K562 (cell line): ENCODE results near the gene PPIL6. TPM values are rescaled to one million over a fixed set of nuclear protein-coding genes. Genes with fewer than 3 reads are reported as not detected.

Experiments
- ATAC-seq: fragments of 200-7000 bp; cut with Tn5 transposase; 3 replicates; pipeline ENCODE4 v1.9.1; 2020; ENCODE audit warnings: moderate library complexity
- BruUV-seq: library from RNA; stranded (reverse); fragments of 400-500 nt; replicated peaks from 2 replicates; lab custom pipeline; 2021; lab: Mats Ljungman, UMichigan
- CTCF ChIA-PET: fragments of 300-600 bp; formaldehyde crosslinking; extraction: SDS; loops from one replicate; lab custom pipeline; 2021; ENCODE audit warnings: low intra/inter-chr PET ratio; lab: Yijun Ruan, JAX
- POLR2A ChIA-PET: fragments of 300-600, 350-650 bp; sonication (Branson Sonifier 250); formaldehyde crosslinking; extraction: SDS; loops from one replicate; lab custom pipeline; 2021; ENCODE audit warnings: antibody characterized with exemption, inconsistent platforms; lab: Yijun Ruan, JAX
- DNase-seq, 4 experiments: peaks; one replicate each; pipeline versions ENCODE4 v3.0.0 to v3.0.0-alpha.2; 2011 to 2018; ENCODE audit warnings: low spot score in 3 of 4, mixed read lengths in 3 of 4; ENCODE audit errors: extremely low read depth in 1 of 4
- FAIRE-seq: peaks from 2 replicates; lab custom pipeline; 2011; peaks lifted over from hg19 to GRCh38; lab: Jason Lieb, UNC
- H2AFZ ChIP-seq: 2 replicates; pipeline ENCODE4 v1.6.0; 2011; ENCODE audit warnings: low read depth, low read length, control low read depth, inconsistent platforms
- H3K27ac ChIP-seq: fragments of 200-600 bp; 3 replicates; pipeline ENCODE4 v1.8.0; 2011; ENCODE audit warnings: low read depth, mild to moderate bottlenecking, control low read depth, inconsistent platforms, low read length, moderate library complexity, mixed read lengths; ENCODE audit errors: extremely low read depth
- H3K27me3 ChIP-seq, 2 experiments: fragments of 300-600 bp in 1 of 2; 2 replicates in 1 of 2; 3 replicates in 1 of 2; pipeline versions ENCODE4 v1.6.0 to v1.8.0; 2011; ENCODE audit warnings: inconsistent platforms in 2 of 2, low read length in 2 of 2, mild to moderate bottlenecking in 1 of 2, mixed read lengths in 1 of 2, moderate library complexity in 1 of 2; ENCODE audit not compliant: control insufficient read depth in 2 of 2, insufficient read depth in 2 of 2
- H3K36me3 ChIP-seq: fragments of 300-600 bp; 3 replicates; pipeline ENCODE4 v1.8.0; 2011; ENCODE audit warnings: mild to moderate bottlenecking, low read length, inconsistent platforms; ENCODE audit not compliant: control insufficient read depth, insufficient read depth
- H3K4me1 ChIP-seq, 2 experiments: fragments of 200-600 bp in 1 of 2; replicated peaks in 1 of 2; 2 replicates in 1 of 2; 3 replicates in 1 of 2; pipeline versions ENCODE4 v1.5.1 to v1.8.0; 2011; ENCODE audit warnings: inconsistent platforms in 2 of 2, low read length in 2 of 2, mild to moderate bottlenecking in 1 of 2, mixed read lengths in 1 of 2, moderate library complexity in 1 of 2; ENCODE audit not compliant: control insufficient read depth in 2 of 2, insufficient read depth in 2 of 2
- H3K4me2 ChIP-seq: 2 replicates; pipeline ENCODE4 v1.6.1; 2011; ENCODE audit warnings: low read length, control low read depth, inconsistent platforms, mixed read lengths; ENCODE audit not compliant: insufficient read depth
- H3K4me3 ChIP-seq: fragments of 200-600 bp; sonication (generic), shearing (Covaris generic); 2 replicates; pipeline ENCODE4 v1.5.1; 2016; ENCODE audit warnings: control low read depth, inconsistent platforms
- H3K79me2 ChIP-seq: fragments of 200-600 bp; 3 replicates; pipeline ENCODE4 v1.8.0; 2011; ENCODE audit warnings: low read length, inconsistent platforms; ENCODE audit not compliant: control insufficient read depth, insufficient read depth
- H3K9ac ChIP-seq, 2 experiments: 2 replicates each; pipeline versions ENCODE4 v1.6.0 to v1.6.1; 2011; ENCODE audit warnings: low read depth in 2 of 2, low read length in 2 of 2, control low read depth in 1 of 2, inconsistent platforms in 1 of 2, mild to moderate bottlenecking in 1 of 2, mixed read lengths in 1 of 2; ENCODE audit not compliant: insufficient read depth in 1 of 2
- H3K9me1 ChIP-seq: one replicate; pipeline ENCODE4 v1.6.0; 2011; ENCODE audit warnings: inconsistent platforms, mild to moderate bottlenecking, low read length, moderate library complexity; ENCODE audit not compliant: control insufficient read depth, insufficient read depth
- H3K9me3 ChIP-seq: replicated peaks from 2 replicates; pipeline ENCODE4 v1.5.1; 2011; ENCODE audit warnings: low read depth, low read length, inconsistent platforms; ENCODE audit not compliant: control insufficient read depth, insufficient read depth
- H4K20me1 ChIP-seq: replicated peaks from 2 replicates; pipeline ENCODE4 v1.6.1; 2011; ENCODE audit warnings: low read length, inconsistent platforms, mixed read lengths; ENCODE audit not compliant: control insufficient read depth, insufficient read depth
- CEBPB ChIP-seq: fragments of 450-650 bp; IDR thresholded peaks from 2 replicates; pipeline ENCODE4 v1.6.1; 2016; ENCODE audit warnings: missing genetic modification characterization, missing compliant biosample characterization
- CEBPG ChIP-seq, 3 experiments: fragments of 200-800 bp in 1 of 3; sonication (Bioruptor generic) in 1 of 3; sonication (generic) in 1 of 3; formaldehyde crosslinking in 1 of 3; IDR thresholded peaks in 2 of 3; conservative IDR thresholded peaks in 1 of 3; 2 replicates each; pipeline versions ENCODE4 v1.6.1 to v1.8.0; 2016 to 2022; ENCODE audit warnings: missing compliant biosample characterization in 2 of 3, missing genetic modification characterization in 2 of 3, mild to moderate bottlenecking in 1 of 3, missing genetic modification reagents in 1 of 3
- U2AF2 ChIP-seq: fragments of 200-400 bp; formaldehyde crosslinking; optimal IDR thresholded peaks from 2 replicates; pipeline ENCODE3; 2017; ENCODE audit warnings: low read depth, mild to moderate bottlenecking, low read length
- ZNF766 ChIP-seq: fragments of 200-800 bp; sonication (Bioruptor generic); conservative IDR thresholded peaks from 2 replicates; pipeline ENCODE4 v1.6.1; 2016; ENCODE audit warnings: missing genetic modification characterization, missing compliant biosample characterization
- WGBS: fragments of 100-300 bp; shearing (Covaris generic); methylation state at CpG from one replicate; pipeline ENCODE4 v1.1.6; 2016; ENCODE audit warnings: low coverage, mixed read lengths; ENCODE audit not compliant: insufficient coverage; ENCODE audit errors: missing lambda C conversion rate; 5-methylcytosine and 5-hydroxymethylcytosine counted together
- in situ Hi-C: fragments of 300-500 bp; cut with MboI; formaldehyde crosslinking; loops from 4 replicates; pipeline ENCODE4 v1.15.0; 2018; ENCODE audit warnings: inconsistent platforms, mixed read lengths
- intact Hi-C: fragments of 100-400 bp; cut with micrococcal nuclease; formaldehyde crosslinking; loops from 2 replicates; pipeline ENCODE4 v1.14.2; 2022
- polyA plus RNA-seq, 8 experiments: library from polyadenylated mRNA; depleted of rRNA in 4 of 8; stranded (reverse) in 5 of 8; unstranded in 3 of 8; fragments of >200 nt; fragmentation: Nextera tagmentation in 2 of 8; fragmentation: Illumina TruSeq in 1 of 8; extraction: Ambion mirVana in 2 of 8; extraction: Trizol in 1 of 8; gene quantifications; 2 replicates each; pipeline versions ENCODE4 v1.2.1 to v1.2.3, GENCODE V29; 2011 to 2014; ENCODE audit warnings: inconsistent platforms in 1 of 8, missing spikeins in 1 of 8
- total RNA-seq, 7 experiments: library from RNA; depleted of rRNA in 6 of 7; stranded (reverse); fragments of >200 nt in 6 of 7; fragmentation: Illumina TruSeq in 2 of 7; extraction: Trizol in 2 of 7; gene quantifications; 2 replicates each; pipeline versions ENCODE4 v1.2.1 to v1.2.3, GENCODE V29; 2011 to 2021; ENCODE audit warnings: low replicate concordance in 1 of 7

PPIL6 gene
- total and polyA plus RNA-seq, 9 of the 15 experiments (the other 6 are each of a cell fraction or from before 2014, with no cell fraction given), result 0.03 to 0.98 (median 0.41) TPM; not detected in 1

DNA sequence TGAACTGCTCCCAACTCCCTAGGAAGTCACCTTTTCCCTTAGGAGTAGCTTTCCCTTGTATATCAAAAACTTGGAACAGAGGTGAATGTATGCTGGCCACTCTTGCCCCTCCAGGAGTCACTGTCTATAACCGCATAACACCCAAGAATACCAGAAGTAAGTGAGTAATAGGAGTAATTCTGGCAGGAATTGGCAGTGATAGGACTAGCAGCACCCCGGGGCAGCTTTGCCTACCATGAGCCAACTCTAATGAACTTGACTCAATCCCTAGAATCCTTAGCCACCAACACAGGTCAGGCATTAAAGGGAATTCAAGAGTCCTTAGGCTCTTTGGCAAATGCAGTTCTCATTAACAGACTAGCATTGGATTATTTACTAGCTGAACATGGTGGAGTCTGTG lies 29.4 kb downstream of the PPIL6 start (continued):
- no peak for TF ChIP-seq U2AF2
- TF ChIP-seq, all 486 proteins: peak for 0

DNA sequence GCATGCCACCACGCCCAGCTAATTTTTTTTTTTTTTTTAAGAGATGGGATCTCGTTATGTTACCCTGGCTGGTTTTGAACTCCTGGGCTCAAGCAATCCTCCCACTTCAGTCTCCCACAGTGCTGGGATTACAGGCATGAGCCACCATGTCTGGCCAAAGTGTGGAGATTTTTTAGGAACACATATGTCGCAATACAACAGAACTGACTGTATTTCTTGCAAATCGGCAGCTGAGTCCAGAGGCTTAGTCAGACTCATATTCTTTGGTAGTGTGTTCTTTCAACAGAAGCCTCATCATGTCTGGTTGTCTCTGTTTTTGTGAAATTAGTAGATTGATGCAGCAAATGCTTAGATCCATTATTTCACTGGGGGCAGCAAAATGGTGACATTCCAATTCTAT lies 34.2 kb downstream of the PPIL6 start:
- Histone ChIP-seq H3K4me3 (no peak overlapping the region), H3K9me1 (no peaks in the 10 kb centered on the region), H3K9ac (no peak overlapping the region), H3K4me1 (0 out of 5 replicates have a peak, but pooled peaks cover 0 to 2% of the 10 kb centered on the region in 2 experiments), H2AFZ (no peak overlapping the region), H3K79me2 (no peaks in the 10 kb centered on the region), H3K9me3 (no peaks in the 10 kb centered on the region), H3K4me2 (no peak overlapping the region), H3K27me3 (peaks cover 0 to 2% of the 10 kb centered on the region in 2 experiments; a peak in 2 of 5 replicates)
- FAIRE-seq (no peak), DNase-seq (no peak), ATAC-seq (no peak)
- CTCF ChIA-PET, result no interaction called here
- intact Hi-C loops, result no loop called here
- BruUV-seq, result no TSS peak
- WGBS, result 23% methylated on average over 4 of the region's 4 CpGs
- TF ChIP-seq CEBPB, result peak; percentile 94
- TF ChIP-seq CEBPG (CRISPR knock-in tag; IDR thresholded peaks at IDR 0.05), result peak; percentile 62
- peak; percentile 76 to 84 for TF ChIP-seq CEBPG (tag; conservative IDR thresholded peaks at IDR 0.05 in 1 of 2, IDR thresholded peaks at IDR 0.05 in 1 of 2)
- no peak for TF ChIP-seq ZNF766 (CRISPR knock-in tag)
- TF ChIP-seq, all 486 proteins: peak for 2
- no peaks in the 10 kb centered on the region for H4K20me1 ChIP-seq
- H3K27ac ChIP-seq, result no peak overlapping the region
- POLR2A ChIA-PET, result interaction anchor here (0.6 kb wide), 2 partner anchors 24 to 29 kb away, joined by 3 to 4 read pairs; no protein-coding TSS in a partner anchor
- H3K36me3 ChIP-seq, result no peaks in the 10 kb centered on the region
- in situ Hi-C loops, result no loop called here
